HL-60/S4 treated with phorbol 12-myristate 13-acetate at 8.2 ng/mL for 4 days and 3 days (cell line): ENCODE data around the gene C2orf81.

ENCODE experiments used
- in situ Hi-C: fragments of 300-500 bp; cut with MboI; formaldehyde crosslinking; loops from 2 replicates; pipeline ENCODE4 v1.15.0; 2022; ENCODE audit warnings: low sequenced_read_pairs

C2orf81 gene

DNA sequence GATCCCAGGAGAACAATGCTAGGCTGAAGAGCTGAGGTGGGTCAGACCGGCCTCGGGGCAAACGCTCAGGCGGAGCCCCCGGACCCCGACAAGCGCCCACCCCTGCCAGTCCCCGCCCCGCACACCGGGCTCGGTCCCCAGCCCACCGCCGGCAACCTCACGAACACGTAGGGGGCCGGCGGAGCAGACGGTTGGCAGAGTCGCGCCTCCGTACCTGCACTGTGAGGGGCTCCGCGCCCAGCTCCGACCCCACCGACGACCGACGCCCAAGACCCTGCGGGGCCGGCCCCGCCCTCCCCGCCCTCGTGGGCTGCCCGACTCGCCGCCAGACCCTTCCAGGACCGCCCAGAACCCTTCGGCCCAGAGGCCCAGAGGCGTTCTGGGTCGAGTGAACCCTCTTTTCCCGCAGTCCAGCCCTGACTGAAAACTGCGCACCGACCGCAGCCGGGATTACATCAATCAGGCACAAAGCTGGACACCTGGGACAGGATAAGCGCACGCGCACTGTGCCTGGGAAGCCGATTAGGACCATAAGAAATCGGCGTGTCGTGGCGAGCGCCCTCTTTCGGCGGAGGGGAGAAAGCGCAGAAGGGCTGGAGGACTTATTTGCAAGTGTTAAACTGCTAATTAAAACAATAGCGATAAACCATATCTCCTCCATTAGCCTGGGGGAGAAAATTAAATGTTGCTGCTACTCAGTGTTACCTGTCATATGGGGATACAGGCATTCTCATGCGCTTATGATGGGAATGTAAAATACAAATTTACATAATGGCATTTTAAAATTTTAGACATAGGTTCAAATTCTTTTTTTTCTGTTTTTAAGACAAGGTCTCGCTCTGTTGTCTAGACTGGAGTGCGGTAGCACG, 29.6 kb downstream of the C2orf81 start:
- in situ Hi-C loops = no loop called here

DNA sequence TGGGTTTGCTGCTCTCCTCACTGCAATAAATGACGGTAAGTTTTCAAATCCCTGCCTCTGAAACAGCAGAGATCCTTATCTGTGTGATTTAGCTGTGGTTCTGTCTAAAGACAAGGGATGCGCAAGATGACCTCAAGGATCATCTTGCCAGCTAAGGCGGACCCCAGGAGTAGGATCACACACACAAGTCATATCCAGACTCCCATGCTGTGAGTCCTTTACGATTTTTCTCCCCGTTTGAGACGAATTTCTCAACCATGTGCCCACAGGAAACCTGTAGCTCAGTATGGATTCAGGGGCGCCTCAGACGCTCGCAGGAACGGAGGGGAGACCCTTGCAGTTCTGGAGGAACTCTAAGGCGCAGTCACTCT, 30.2 kb downstream of the C2orf81 start:
- in situ Hi-C loops = no loop called here

DNA sequence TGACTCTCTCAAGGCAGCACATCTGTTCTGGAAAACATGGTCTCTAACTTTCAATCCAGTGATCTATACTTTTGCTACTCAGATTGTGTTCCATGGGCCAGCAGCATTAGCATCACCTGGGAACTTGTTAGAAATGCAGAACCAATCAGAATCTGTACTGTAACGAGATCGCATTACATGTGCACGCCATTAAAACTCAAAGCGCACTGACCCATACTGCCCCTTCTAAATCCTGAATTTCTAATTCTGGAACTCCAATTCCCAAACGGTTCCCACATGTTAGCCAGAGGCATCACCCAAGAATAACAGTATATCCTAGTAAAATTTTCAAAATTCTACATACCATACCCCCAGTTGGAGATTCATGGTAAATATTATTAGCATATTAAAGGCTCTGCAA, 30.8 kb downstream of the C2orf81 start:
- in situ Hi-C loops = no loop called here

DNA sequence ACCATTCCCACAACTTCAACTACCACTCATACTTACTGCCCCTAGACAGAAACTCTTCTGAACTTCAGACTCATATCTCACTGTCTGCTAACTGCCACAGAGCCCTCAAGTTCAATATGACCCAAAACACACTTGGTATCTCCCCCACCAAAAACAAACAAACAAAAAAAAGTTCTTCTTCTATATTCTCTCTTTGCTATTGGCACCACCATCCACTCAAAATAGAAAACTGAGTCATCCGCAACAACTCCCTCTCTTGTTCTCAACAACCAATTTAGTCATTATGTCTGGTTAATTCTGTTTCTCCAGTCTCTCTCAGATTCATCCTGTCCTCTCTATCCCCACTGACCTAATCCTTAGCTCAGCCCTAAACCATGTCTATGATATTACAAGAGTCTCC, 34.1 kb downstream of the C2orf81 start:
- in situ Hi-C loops = no loop called here

DNA sequence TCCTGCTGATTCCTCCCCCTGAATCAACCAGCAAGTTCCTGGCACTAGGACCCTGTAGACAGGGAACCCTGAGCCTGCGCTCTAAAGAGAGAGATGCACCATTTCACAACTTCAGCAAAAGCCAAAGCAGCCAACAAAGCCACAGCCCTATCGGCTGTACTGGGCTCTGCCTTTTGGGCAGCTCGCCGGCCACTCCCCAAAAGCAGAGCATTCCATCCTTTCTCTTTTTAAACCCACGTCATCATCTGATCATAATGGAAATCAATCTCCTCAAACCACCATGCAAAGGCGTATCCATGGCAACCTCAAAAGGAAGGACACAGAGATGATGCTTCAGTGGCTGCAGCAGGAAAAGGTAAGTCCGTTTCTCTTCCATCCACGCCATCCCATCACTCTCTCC, 36.0 kb downstream of the C2orf81 start:
- in situ Hi-C loops = no loop called here

DNA sequence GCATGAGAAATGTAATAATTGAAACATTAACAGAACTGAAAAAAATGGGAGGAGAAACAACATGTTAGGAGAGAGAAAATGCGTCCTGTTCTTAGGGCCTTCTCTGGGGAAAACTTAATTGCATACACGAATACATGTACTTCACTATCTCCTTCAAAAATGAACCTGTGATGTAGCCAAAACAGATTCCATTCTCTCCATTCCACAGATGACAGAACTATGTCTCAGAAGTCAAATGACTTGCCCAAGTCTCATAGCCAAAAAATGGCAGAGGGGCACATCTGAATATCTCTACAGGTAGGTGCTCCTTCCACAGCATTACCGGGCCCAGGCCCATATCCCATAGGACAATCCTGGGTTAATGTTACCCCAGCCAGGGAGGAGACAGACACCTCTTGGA, 37.4 kb downstream of the C2orf81 start:
- in situ Hi-C loops = no loop called here

DNA sequence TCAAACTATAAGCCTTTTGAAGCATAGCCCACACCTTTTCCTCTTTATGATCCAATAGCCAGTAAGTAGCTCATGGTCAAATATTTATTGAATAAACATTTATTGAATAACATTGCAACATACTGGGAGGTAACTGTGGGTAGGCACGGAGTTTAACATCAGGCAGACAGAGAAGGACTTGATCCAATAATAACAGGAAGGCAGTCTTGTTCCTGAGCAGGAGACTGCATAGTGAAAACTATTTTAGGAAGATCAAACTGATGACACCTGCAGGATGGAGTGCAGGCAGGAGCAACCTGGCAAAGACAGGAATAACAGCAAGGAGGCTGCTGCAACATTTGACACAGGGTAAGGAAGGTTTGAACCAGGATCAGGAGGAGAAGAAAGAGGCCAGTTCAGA, 38.2 kb downstream of the C2orf81 start:
- in situ Hi-C loops = no loop called here

DNA sequence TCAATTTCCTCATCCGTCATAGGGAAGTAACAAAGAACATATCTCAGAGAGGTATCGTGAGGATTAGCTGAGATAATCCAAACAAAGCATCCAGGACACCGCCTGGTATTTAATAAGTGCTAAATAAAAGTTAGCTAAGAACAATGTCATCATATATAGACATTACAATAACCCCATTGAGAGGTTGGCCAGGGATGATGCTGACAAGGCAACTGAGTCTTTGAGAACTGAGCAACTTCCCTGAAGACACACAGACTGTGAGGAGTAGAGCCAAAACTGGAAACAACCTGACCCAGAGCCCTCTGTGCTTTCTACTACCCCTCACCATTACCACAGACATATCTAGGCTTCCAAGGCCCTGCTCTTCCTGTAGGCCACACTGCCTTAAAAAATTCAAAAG, 39.7 kb downstream of the C2orf81 start:
- in situ Hi-C loops = no loop called here

DNA sequence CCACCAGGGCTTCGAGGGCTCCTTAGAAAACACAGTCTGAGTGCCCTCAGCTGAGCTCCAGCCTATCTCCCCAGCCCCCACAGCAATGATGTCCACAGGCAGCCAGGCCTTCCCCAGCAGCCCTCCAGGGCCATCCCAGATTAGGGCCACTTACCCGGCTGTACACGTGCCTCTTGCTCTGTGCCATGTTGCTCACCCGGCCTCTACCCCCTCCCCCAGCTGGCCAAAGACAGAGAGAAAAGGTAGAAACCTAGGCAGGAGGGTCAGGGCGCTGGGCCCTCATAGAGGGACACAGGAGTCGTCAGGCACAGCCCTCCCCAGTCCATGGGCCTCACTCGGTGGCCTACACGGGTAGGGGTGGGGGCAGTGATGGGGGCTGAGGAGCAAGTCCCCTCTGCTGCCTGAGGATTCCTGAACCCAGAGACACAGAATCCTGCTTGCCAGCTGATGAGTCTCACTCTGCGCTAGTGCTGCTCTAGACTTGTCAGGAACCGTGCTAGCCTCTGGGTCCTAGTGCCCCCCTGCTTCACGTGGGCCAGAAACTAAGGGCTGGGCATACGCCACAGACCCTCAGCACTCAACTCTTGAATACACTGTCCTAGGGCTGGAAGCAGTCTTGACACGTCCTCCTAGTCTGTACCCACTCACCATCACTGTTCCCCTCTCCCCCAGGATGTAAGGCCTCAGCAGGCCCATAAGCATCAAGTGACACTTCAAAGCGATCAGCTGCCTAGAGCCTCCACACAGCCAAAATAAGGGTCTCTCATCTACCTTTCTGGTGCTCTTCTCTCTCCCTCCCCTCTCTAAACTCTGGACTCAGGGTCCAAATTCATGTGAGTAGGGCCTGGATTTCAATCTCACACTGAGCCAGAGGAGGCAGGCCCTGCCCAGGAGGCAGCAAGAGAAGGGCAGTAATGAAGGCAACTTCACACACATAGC, 41.3 kb downstream of the C2orf81 start, which contains the start of gene DCTN1:
TSS of gene DCTN1 (minus strand) at position 461 of the 939 bp plus-strand sequence. CDS start at position 187, 274 bp downstream.
- in situ Hi-C loops = no loop called here

DNA sequence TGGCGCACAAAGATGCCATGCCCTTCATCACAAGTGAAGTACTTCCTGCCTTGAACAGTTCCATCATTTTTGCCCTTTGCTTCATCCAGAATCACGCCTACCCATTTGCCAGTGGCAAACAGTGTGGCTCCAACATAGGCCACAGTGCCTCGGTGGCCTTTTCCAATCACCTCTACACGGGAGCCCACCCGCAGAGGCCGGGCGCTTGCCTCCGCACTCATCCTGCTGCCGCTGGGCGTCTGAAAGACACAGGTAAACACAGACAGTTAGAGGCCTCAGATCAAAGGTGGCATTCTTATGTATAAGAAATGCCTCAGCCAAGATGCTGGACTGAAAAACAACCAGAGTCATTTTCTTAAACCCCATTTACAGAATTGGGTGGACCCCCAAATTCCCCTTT, 43.4 kb downstream of the C2orf81 start:
- in situ Hi-C loops = no loop called here

DNA sequence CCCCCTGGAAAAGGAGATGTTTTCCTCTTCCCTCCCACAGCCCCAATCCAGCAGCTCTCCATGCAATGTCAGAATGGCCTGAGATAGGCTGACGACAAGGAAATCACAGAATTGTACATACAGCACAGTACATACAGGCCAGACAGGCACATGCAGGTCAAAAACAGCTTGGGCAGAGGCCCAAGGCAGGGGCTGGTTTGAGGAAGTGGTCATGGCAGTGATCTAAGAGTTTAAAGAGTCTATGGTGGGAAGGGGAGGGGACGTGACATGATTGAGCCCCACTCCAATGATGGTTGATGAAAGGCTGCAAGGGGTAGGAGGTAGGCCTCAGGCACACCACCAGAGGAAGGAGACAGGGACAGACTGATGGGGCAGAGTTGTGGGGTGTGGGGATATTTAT, 45.6 kb downstream of the C2orf81 start:
- in situ Hi-C loops = no loop called here

DNA sequence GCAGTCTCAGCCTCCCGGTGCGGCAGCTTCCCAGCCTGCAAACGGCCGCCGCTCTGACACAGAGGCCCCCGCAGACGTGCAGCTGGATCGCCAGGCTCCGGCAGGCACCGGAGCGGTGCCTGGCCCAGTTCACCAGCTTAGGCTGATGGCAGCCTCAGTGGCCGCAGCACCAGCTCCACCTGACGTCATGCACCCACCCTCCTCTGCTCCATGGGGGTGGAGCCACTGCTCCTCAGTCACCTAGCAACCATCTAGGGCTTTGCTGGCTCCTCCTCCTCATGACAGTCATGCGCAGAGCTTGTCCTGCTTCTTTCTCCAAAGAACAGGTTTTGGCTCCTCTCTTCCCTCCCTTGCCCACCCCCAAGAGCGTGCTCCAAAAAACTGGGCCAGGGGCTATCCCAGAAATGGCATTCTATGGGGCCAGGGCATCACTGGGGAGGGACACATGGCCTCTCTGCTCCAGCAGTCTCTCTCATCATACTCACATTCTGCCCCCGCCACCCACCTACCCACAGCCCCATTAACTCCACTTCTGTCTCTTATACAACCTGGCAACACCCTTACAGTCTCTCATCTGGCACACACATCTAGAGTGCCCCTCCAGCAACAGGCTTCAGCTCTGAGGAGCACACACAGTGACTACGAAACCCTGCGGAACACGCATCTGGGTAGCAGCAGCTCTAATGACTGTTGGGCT, 46.8 kb downstream of the C2orf81 start:
- in situ Hi-C loops = no loop called here

DNA sequence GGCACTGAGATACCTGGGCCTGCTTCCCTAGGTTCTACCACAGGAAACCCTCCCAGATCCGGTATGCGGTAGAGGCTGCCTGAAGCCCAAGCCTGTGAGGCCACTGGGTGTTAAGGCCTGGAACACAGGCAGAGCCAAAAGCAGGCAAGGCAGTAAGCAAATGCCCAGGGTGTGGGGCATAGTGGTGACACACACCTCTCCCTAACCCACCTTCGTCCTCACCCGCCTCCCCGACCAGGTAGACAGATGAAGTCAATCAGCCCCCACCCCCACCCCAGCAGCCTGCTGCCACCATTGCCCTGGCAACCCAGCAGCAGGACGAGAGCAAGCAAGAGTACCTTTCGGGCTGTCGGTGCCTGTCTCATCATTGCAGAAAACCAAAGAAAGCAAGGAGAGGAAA, 47.4 kb downstream of the C2orf81 start:
- in situ Hi-C loops = no loop called here

DNA sequence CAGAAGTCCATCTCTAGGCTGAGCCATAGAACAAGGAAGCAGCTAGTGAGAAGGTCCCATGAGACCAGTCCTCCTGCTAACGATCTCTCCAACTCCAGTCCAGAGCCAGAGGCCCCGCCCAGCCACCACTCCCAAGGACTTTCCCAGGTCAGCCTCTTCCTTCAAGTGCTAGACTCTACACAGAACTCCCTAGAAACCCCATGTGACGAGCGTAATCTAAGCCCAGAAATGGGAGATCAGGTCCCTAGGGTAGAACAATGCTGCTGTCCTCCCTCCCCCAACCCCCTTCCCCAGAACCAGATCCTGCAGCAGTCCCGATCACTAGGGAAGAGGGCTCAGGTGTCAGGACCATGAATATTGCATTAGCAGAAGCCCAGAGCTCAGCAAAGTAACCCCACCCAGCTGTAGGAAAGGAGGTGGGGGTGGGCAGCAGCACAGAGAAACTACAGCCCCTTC, 48.2 kb downstream of the C2orf81 start:
- in situ Hi-C loops = no loop called here

DNA sequence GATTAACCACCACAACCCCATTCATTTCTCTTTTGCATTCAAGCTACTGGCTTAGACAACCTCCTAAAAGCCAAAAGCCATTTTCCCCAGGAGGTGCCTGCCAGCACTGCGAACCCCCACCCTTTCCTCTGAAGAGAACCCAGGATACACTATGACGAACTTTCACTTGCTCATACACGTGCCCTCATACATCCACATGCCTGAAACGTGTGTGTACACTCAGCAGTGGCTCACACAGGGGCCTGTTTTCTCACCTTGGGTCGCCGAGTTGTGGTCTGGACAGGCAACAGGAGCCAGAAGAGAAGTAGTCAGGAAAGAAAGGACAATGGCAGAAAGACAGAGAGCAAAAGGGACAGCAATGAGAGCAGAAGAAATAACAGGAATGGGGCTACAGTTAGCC, 48.7 kb downstream of the C2orf81 start:
- in situ Hi-C loops = no loop called here

DNA sequence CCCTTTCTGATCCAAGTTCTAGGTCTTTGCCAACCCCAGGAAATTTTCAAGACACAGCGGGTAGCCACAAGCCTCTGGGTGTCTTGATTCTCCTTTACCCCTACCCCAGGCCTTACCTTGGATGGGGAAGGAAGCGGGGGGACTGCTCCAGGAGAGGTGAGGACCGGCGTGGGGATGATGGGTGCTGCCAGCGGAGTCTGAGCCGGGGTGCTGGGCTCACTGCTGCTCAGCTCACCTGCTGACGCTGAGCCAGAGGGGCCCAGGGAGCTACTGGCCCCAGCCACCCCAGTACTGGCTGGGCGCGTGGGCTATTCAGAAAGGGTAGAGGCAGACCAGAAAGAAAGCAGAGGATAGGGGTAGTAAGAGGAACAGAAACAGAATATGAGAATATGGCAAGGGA, 50.0 kb downstream of the C2orf81 start:
- in situ Hi-C loops = no loop called here

DNA sequence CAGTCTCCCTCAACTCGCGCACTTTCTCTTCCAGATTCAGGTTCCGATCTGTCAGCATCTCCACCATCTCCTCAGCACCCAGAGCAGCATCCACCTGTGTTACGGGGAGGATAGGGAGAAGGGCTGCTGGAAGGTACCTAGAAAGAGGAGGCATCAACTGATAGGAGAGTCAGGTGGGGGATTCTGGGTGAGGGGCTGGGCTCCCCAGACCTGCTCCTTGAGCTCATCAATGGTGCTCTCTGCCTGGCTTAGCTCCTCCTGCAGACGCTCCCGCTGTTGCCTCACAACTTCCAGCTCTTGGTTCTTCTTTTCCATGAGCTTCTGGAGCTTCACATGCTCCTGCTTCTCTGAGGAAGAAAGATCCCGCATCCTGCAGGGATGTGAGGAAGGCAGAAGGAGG, 51.4 kb downstream of the C2orf81 start:
- in situ Hi-C loops = no loop called here

DNA sequence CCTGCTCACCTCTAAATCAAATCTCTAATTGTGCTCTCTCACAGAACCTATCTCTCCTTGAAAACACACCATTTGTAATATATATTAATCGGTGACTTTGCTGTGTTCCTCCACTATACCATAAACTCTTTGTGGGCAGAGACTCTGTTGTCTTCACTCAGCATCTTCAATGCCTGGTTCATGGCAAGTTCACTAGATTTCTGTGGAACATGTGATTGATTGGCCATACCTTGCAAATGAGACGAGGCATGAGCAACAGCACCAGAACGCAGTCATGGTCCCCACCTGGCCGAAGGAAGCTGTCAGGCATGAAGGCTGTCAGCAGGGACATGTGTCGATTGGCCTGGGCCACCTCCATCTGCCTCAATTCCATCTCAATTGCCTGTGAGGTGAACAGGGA, 52.9 kb downstream of the C2orf81 start:
- in situ Hi-C loops = no loop called here

DNA sequence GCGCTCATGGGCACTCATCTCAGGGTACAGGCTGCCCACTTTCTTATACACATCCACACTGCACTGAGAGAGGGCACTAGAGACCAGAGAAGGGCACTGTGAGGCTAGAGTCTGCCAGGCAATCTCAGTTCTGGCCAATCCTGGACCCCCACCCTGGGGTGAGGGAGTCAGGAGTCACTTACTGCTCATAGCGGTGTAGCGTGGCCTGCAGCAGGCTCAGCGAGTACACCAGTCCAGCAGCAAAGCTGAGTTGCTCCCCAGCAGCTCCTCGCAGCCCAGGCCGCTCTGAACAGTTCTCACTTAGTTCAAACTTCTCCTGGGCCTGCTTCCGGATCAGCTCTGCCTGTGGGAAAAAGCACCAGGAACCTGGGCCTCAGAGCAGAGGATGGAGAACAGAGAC, 53.6 kb downstream of the C2orf81 start:
- in situ Hi-C loops = no loop called here

DNA sequence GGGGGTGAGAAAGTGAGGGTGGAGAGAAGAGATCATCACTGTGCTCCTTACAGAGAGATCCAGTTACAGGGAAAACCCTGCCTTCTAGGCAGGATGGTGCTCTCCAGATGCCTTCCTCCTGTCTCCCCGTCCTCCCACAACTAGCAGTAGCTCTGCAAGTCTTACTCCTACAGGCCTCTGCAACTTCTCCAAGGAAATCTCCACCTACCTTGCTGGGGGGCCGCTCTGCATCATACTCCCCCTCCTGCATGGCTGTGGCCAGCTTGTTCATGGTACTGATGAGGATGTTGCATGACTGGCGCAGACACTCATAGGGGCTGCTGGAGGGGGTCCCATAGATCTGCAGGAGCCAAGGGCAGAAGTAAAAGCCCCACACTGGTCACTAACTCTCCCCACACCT, 55.4 kb downstream of the C2orf81 start:
- in situ Hi-C loops = no loop called here
